ENCODE results near the gene CARD9. TPM values are rescaled to one million over a fixed set of nuclear protein-coding genes. Genes with fewer than 3 reads are reported as not detected.

The CARD9 gene
- polyA plus RNA-seq, 1 of the 3 experiments (the other 2 are of a cell fraction), result 1.1 TPM

- no peak for TF ChIP-seq JUND (IDR thresholded peaks at IDR 0.05)
- Histone ChIP-seq H3K9me3 (no peaks in the 10 kb centered on the region), H3K79me2 (ENCODE audit: insufficient read depth) (peaks cover 20% of the 10 kb centered on the region), H3F3A (replicated peaks; ENCODE audit: insufficient read depth) (peaks cover 19% of the 10 kb centered on the region), H3K4me1 (ENCODE audit: control insufficient read depth in 1 of 2, insufficient read depth in 2 of 2, low read depth in 1 of 2, low read length in 1 of 2) (peaks cover 11 to 17% of the 10 kb centered on the region in 2 experiments; a peak in 3 of 4 replicates), H3K27me3 (ENCODE audit: insufficient read depth) (no peaks in the 10 kb centered on the region), H3K4me3 (ENCODE audit: low read depth in 2 of 2, low read length in 1 of 2) (no peak overlapping the region), H3K9me2 (no peaks in the 10 kb centered on the region), H3K4me2 (no peak overlapping the region), H3K9ac (no peak overlapping the region), H2AFZ (ENCODE audit: low read depth) (no peak overlapping the region), H4K20me1 (ENCODE audit: insufficient read depth) (no peaks in the 10 kb centered on the region), H3K36me3 (replicated peaks in 1 of 2; ENCODE audit: control insufficient read depth in 1 of 2, insufficient read depth in 2 of 2, low read length in 1 of 2) (peaks cover 13 to 58% of the 10 kb centered on the region in 2 experiments), H3K27ac (ENCODE audit: low read depth in 2 of 2, low read length in 1 of 2) (no peak overlapping the region)
- CTCF ChIA-PET, result interaction anchor here (0.6 to 1.3 kb wide), 3 partner anchors 13 to 1134 kb away, joined by 3 to 5 read pairs (median 3); partner anchors contain the start of gene DNLZ
- DNase-seq, result no peak
- WGBS (ENCODE audit: low lambda C conversion rate), result 94% methylated on average over 13 of the region's 14 CpGs
- POLR2A ChIA-PET, result no interaction called here
Measured at GRCh38 chr9:136404801-136405136, 31.3 kb upstream of the CARD9 start.

GRCh38 chr9:136403915-136404800 lies 30.7 kb upstream of the CARD9 start:
- Histone ChIP-seq H3K9me2 (no peaks in the 10 kb centered on the region), H3K27me3 (ENCODE audit: insufficient read depth) (no peaks in the 10 kb centered on the region), H3K4me1 (ENCODE audit: control insufficient read depth in 1 of 2, insufficient read depth in 2 of 2, low read depth in 1 of 2, low read length in 1 of 2) (peaks cover 6 to 14% of the 10 kb centered on the region in 2 experiments; a peak in 3 of 4 replicates), H3K36me3 (replicated peaks in 1 of 2; ENCODE audit: control insufficient read depth in 1 of 2, insufficient read depth in 2 of 2, low read length in 1 of 2) (peaks cover 13 to 58% of the 10 kb centered on the region in 2 experiments), H3K9me3 (no peaks in the 10 kb centered on the region), H3K4me3 (ENCODE audit: low read depth in 2 of 2, low read length in 1 of 2) (no peak overlapping the region), H3K4me2 (no peak overlapping the region), H4K20me1 (ENCODE audit: insufficient read depth) (no peaks in the 10 kb centered on the region), H3F3A (replicated peaks; ENCODE audit: insufficient read depth) (peaks cover 19% of the 10 kb centered on the region), H3K9ac (no peak overlapping the region), H3K79me2 (ENCODE audit: insufficient read depth) (peaks cover 20% of the 10 kb centered on the region), H2AFZ (ENCODE audit: low read depth) (no peak overlapping the region), H3K27ac (ENCODE audit: low read depth in 2 of 2, low read length in 1 of 2) (no peak overlapping the region)
- POLR2A ChIA-PET, result no interaction called here
- CTCF ChIA-PET, result no interaction called here
- no peak for DNase-seq
- TF ChIP-seq IRF3 (IDR thresholded peaks at IDR 0.05; ENCODE audit: low read depth, low read length), result no peak
- TF ChIP-seq EP300 (IDR thresholded peaks at IDR 0.05; ENCODE audit: borderline replicate concordance in 1 of 2, low read depth in 1 of 2, low read length in 1 of 2), result no peak
- TF ChIP-seq USF1 (IDR thresholded peaks at IDR 0.05; ENCODE audit: borderline replicate concordance, low read depth), result no peak
- no peak for TF ChIP-seq TCF12 (IDR thresholded peaks at IDR 0.05)
- WGBS (ENCODE audit: low lambda C conversion rate), result 94% methylated on average over 17 of the region's 32 CpGs

GRCh38 chr9:136403538-136403914 lies 30.1 kb upstream of the CARD9 start:
- no peaks in the 10 kb centered on the region for H3K9me2 ChIP-seq
- H3K4me2 ChIP-seq, result no peak overlapping the region
- no peak overlapping the region for H2AFZ ChIP-seq (ENCODE audit: low read depth)
- no peak for TF ChIP-seq FOXJ3 (CRISPR knock-in tag; IDR thresholded peaks at IDR 0.05)
- no peak for TF ChIP-seq GABPA (IDR thresholded peaks at IDR 0.05; ENCODE audit: low read depth)
- no peak for TF ChIP-seq JUND (IDR thresholded peaks at IDR 0.05)
- TF ChIP-seq ELF1 (IDR thresholded peaks at IDR 0.05), result no peak
- TF ChIP-seq YY1 (IDR thresholded peaks at IDR 0.05; ENCODE audit: low read depth), result no peak
- TF ChIP-seq USF1 (IDR thresholded peaks at IDR 0.05; ENCODE audit: borderline replicate concordance, low read depth), result no peak
- TF ChIP-seq TCF12 (IDR thresholded peaks at IDR 0.05), result no peak
- no peak for TF ChIP-seq CTCF (IDR thresholded peaks at IDR 0.05)
- TF ChIP-seq RCOR1 (IDR thresholded peaks at IDR 0.05; ENCODE audit: low read length), result no peak
- no peak for TF ChIP-seq MEF2A (IDR thresholded peaks at IDR 0.05; ENCODE audit: borderline replicate concordance, low read depth)
- no peak for TF ChIP-seq USF2 (IDR thresholded peaks at IDR 0.05; ENCODE audit: borderline replicate concordance, low read depth, low read length)
- H3F3A ChIP-seq (replicated peaks; ENCODE audit: insufficient read depth), result peaks cover 19% of the 10 kb centered on the region
- peaks cover 13 to 62% of the 10 kb centered on the region in 2 experiments for H3K36me3 ChIP-seq (replicated peaks in 1 of 2; ENCODE audit: control insufficient read depth in 1 of 2, insufficient read depth in 2 of 2, low read length in 1 of 2)
- no peak overlapping the region for H3K4me3 ChIP-seq (ENCODE audit: low read depth in 2 of 2, low read length in 1 of 2)
- H3K27ac ChIP-seq (ENCODE audit: low read depth in 2 of 2, low read length in 1 of 2), result no peak overlapping the region
- H3K9me3 ChIP-seq, result no peaks in the 10 kb centered on the region
- H3K4me1 ChIP-seq (ENCODE audit: control insufficient read depth in 1 of 2, insufficient read depth in 2 of 2, low read depth in 1 of 2, low read length in 1 of 2), result peaks cover 3 to 14% of the 10 kb centered on the region in 2 experiments; a peak in 2 of 4 replicates
- ChIA-PET POLR2A (no interaction called here), CTCF (no interaction called here)
- no peaks in the 10 kb centered on the region for H3K27me3 ChIP-seq (ENCODE audit: insufficient read depth)
- WGBS (ENCODE audit: low lambda C conversion rate), result 98% methylated on average over 4 of the region's 5 CpGs
- peaks cover 20% of the 10 kb centered on the region for H3K79me2 ChIP-seq (ENCODE audit: insufficient read depth)
- H3K9ac ChIP-seq, result no peak overlapping the region
- DNase-seq, result no peak
- peaks cover 4% of the 10 kb centered on the region; the same call in 1 of the 2 replicates for H4K20me1 ChIP-seq (ENCODE audit: insufficient read depth)

All from SK-N-SH (cell line).